CD14-positive monocyte (primary cell): ENCODE data around the gene RNASEH2A. TPM values are rescaled to one million over a fixed set of nuclear protein-coding genes. Genes with fewer than 3 reads are reported as not detected.

Experiments used
- DNase-seq, 3 donors: peaks; one replicate each; pipeline ENCODE4 v3.0.0-alpha.2; 2011 to 2022
- H2AFZ ChIP-seq: 2 replicates; pipeline ENCODE4 v1.6.0; 2012; ENCODE audit warnings: mild to moderate bottlenecking, low read depth, low read length, inconsistent platforms; ENCODE audit not compliant: insufficient read depth, poor library complexity, severe bottlenecking
- H3K27ac ChIP-seq, 2 donors: 1 replicate in 1 of 2; 2 replicates in 1 of 2; pipeline ENCODE4 v1.5.1; 2012 to 2013; ENCODE audit warnings: low read length in 2 of 2, control low read depth in 1 of 2, inconsistent platforms in 1 of 2, low read depth in 1 of 2, mild to moderate bottlenecking in 1 of 2
- H3K27me3 ChIP-seq, 2 donors: one replicate each; pipeline versions ENCODE4 v1.6.0 to v1.6.1; 2011 to 2013; ENCODE audit warnings: low read length in 2 of 2; ENCODE audit not compliant: control insufficient read depth in 2 of 2, insufficient read depth in 2 of 2
- H3K36me3 ChIP-seq, 2 donors: replicated peaks in 1 of 2; 1 replicate in 1 of 2; 2 replicates in 1 of 2; pipeline versions ENCODE4 v1.5.1 to v1.6.1; 2012 to 2013; ENCODE audit warnings: low read length in 2 of 2, control low read depth in 1 of 2, inconsistent platforms in 1 of 2, mild to moderate bottlenecking in 1 of 2; ENCODE audit not compliant: insufficient read depth in 2 of 2, control insufficient read depth in 1 of 2
- H3K4me1 ChIP-seq, 2 donors: 1 replicate in 1 of 2; 2 replicates in 1 of 2; pipeline versions ENCODE4 v1.5.1 to v1.6.1; 2012 to 2013; ENCODE audit warnings: low read length in 2 of 2, control low read depth in 1 of 2, inconsistent platforms in 1 of 2, mild to moderate bottlenecking in 1 of 2, moderate library complexity in 1 of 2; ENCODE audit not compliant: insufficient read depth in 2 of 2, control insufficient read depth in 1 of 2
- H3K4me2 ChIP-seq: replicated peaks from 2 replicates; pipeline ENCODE3; 2012; ENCODE audit warnings: low read length, moderate library complexity, mild to moderate bottlenecking; ENCODE audit not compliant: poor library complexity, severe bottlenecking; ENCODE audit errors: extremely low read depth
- H3K4me3 ChIP-seq, 3 experiments: fragments of 200-600 bp in 1 of 3; sonication (generic) in 1 of 3; replicated peaks in 1 of 3; 1 replicate in 2 of 3; 2 replicates in 1 of 3; pipeline ENCODE4 v1.5.1; 2011 to 2013; ENCODE audit warnings: low read length in 3 of 3, mild to moderate bottlenecking in 3 of 3, control low read depth in 2 of 3, low read depth in 2 of 3, inconsistent platforms in 1 of 3, moderate library complexity in 1 of 3
- H3K79me2 ChIP-seq: 2 replicates; pipeline ENCODE4 v1.6.0; 2012; ENCODE audit warnings: mild to moderate bottlenecking, control low read depth, inconsistent platforms, low read length, moderate library complexity; ENCODE audit not compliant: insufficient read depth
- H3K9ac ChIP-seq: 2 replicates; pipeline ENCODE4 v1.6.0; 2017; ENCODE audit warnings: low read length, mild to moderate bottlenecking; ENCODE audit not compliant: insufficient read depth, poor library complexity, severe bottlenecking
- H3K9me3 ChIP-seq, 2 donors: replicated peaks in 1 of 2; 1 replicate in 1 of 2; 2 replicates in 1 of 2; pipeline versions ENCODE4 v1.5.1 to v1.6.1; 2012 to 2013; ENCODE audit warnings: low read length in 2 of 2, control low read depth in 1 of 2; ENCODE audit not compliant: control insufficient read depth in 1 of 2, insufficient read depth in 1 of 2
- H4K20me1 ChIP-seq: 2 replicates; pipeline ENCODE4 v1.6.0; 2012; ENCODE audit warnings: mild to moderate bottlenecking, low read length, control low read depth, moderate library complexity; ENCODE audit not compliant: insufficient read depth
- H3K27ac Mint-ChIP-seq, 7 donors: one replicate each; pipeline ENCODE4 v1.8.0; 2020; ENCODE audit warnings: mild to moderate bottlenecking in 7 of 7, mixed read lengths in 7 of 7, moderate library complexity in 6 of 7, inconsistent platforms in 2 of 7
- H3K27me3 Mint-ChIP-seq, 3 donors: one replicate each; pipeline ENCODE4 v1.8.0; 2021 to 2022; ENCODE audit warnings: low read depth in 3 of 3, mild to moderate bottlenecking in 3 of 3, mixed read lengths in 3 of 3, moderate library complexity in 3 of 3, inconsistent platforms in 1 of 3
- H3K36me3 Mint-ChIP-seq, 2 donors: one replicate each; pipeline ENCODE4 v1.8.0; 2020; ENCODE audit warnings: mixed read lengths in 2 of 2, inconsistent platforms in 1 of 2, mild to moderate bottlenecking in 1 of 2
- H3K4me1 Mint-ChIP-seq: one replicate; pipeline ENCODE4 v1.8.0; 2020; ENCODE audit warnings: mild to moderate bottlenecking, mixed read lengths
- H3K4me3 Mint-ChIP-seq, 2 donors: one replicate each; pipeline ENCODE4 v1.8.0; 2020; ENCODE audit warnings: mild to moderate bottlenecking in 2 of 2, mixed read lengths in 2 of 2, moderate library complexity in 1 of 2
- H3K9me3 Mint-ChIP-seq, 7 donors: one replicate each; pipeline ENCODE4 v1.8.0; 2020 to 2022; ENCODE audit warnings: mixed read lengths in 7 of 7, mild to moderate bottlenecking in 6 of 7, moderate library complexity in 6 of 7, inconsistent platforms in 2 of 7
- WGBS: methylation state at CpG from one replicate; pipeline ENCODE4 v1.1.5; 2013; ENCODE audit warnings: missing lambda C conversion rate; ENCODE audit not compliant: insufficient coverage; 5-methylcytosine and 5-hydroxymethylcytosine counted together
- intact Hi-C, 2 donors: fragments of 100-400 bp; cut with micrococcal nuclease; formaldehyde crosslinking; loops; one replicate each; pipeline versions ENCODE4 v1.15.0 to v1.15.1; 2023
- polyA plus RNA-seq, 3 donors: library from polyadenylated mRNA; depleted of rRNA in 1 of 3; unstranded in 2 of 3; stranded (reverse) in 1 of 3; fragments of 300-500 nt in 2 of 3; fragments of >200 nt in 1 of 3; fragmentation: Illumina TruSeq in 2 of 3; gene quantifications; 1 replicate in 2 of 3; 2 replicates in 1 of 3; pipeline ENCODE4 v1.2.3, GENCODE V29; 2012 to 2021
- TF ChIP-seq, protein P1 (sequence below): fragments of 200-600 bp; IDR thresholded peaks from one replicate; pipeline ENCODE4 v1.8.0; 2022; ENCODE audit warnings: antibody characterized with exemption, mild to moderate bottlenecking

Gene RNASEH2A
- polyA plus RNA-seq, 3 donors = 8.7 to 21.5 (median 15.2) TPM

- DNase-seq = no peak
- Histone ChIP-seq H2AFZ (no peak overlapping the region), H3K27ac (no peak overlapping the region), H3K27me3 (no peaks in the 10 kb centered on the region), H3K4me1 (peaks cover under 1 to 6% of the 10 kb centered on the region in 2 donors), H3K4me3 (no peak overlapping the region), H3K9me3 (no peaks in the 10 kb centered on the region), H3K4me2 (no peak overlapping the region), H3K79me2 (no peaks in the 10 kb centered on the region), H3K36me3 (no peaks in the 10 kb centered on the region), H3K9ac (no peak overlapping the region), H4K20me1 (no peaks in the 10 kb centered on the region)
- intact Hi-C loops = no loop called here
- peaks cover 12% of the 10 kb centered on the region for H3K4me1 Mint-ChIP-seq
- TF ChIP-seq, protein P1, sequence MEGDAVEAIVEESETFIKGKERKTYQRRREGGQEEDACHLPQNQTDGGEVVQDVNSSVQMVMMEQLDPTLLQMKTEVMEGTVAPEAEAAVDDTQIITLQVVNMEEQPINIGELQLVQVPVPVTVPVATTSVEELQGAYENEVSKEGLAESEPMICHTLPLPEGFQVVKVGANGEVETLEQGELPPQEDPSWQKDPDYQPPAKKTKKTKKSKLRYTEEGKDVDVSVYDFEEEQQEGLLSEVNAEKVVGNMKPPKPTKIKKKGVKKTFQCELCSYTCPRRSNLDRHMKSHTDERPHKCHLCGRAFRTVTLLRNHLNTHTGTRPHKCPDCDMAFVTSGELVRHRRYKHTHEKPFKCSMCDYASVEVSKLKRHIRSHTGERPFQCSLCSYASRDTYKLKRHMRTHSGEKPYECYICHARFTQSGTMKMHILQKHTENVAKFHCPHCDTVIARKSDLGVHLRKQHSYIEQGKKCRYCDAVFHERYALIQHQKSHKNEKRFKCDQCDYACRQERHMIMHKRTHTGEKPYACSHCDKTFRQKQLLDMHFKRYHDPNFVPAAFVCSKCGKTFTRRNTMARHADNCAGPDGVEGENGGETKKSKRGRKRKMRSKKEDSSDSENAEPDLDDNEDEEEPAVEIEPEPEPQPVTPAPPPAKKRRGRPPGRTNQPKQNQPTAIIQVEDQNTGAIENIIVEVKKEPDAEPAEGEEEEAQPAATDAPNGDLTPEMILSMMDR = no peak
- no peak overlapping the region for H3K27ac Mint-ChIP-seq
- 92% methylated on average over 34 of the region's 37 CpGs for WGBS
- H3K36me3 Mint-ChIP-seq = peaks cover 19 to 38% of the 10 kb centered on the region in 2 donors
- H3K9me3 Mint-ChIP-seq = no peaks in the 10 kb centered on the region
- H3K27me3 Mint-ChIP-seq = peaks cover 2 to 5% (median 3%) of the 10 kb centered on the region in 3 donors
- no peak overlapping the region for H3K4me3 Mint-ChIP-seq
Observed at GRCh38 chr19:12769689-12770088, 36.7 kb upstream of the RNASEH2A start.

- Histone ChIP-seq H3K27ac (no peak overlapping the region), H3K4me2 (no peak overlapping the region), H2AFZ (no peak overlapping the region), H3K27me3 (no peaks in the 10 kb centered on the region), H3K79me2 (no peaks in the 10 kb centered on the region), H3K9ac (no peak overlapping the region), H3K4me1 (peaks cover 7 to 15% of the 10 kb centered on the region in 2 donors), H4K20me1 (no peaks in the 10 kb centered on the region), H3K36me3 (no peaks in the 10 kb centered on the region), H3K4me3 (no peak overlapping the region), H3K9me3 (no peaks in the 10 kb centered on the region)
- intact Hi-C loops = no loop called here
- Mint-ChIP-seq H3K9me3 (no peaks in the 10 kb centered on the region), H3K4me1 (peaks cover 12% of the 10 kb centered on the region), H3K4me3 (no peak overlapping the region), H3K27me3 (peaks cover 2 to 5% (median 3%) of the 10 kb centered on the region in 3 donors), H3K27ac (no peak overlapping the region), H3K36me3 (peaks cover 14 to 31% of the 10 kb centered on the region in 2 donors)
- DNase-seq = no peak
- WGBS = 98% methylated on average over 10 of the region's 13 CpGs
- TF ChIP-seq, protein P1 = no peak
Observed at GRCh38 chr19:12770922-12771321, 35.5 kb upstream of the RNASEH2A start.
